ENCODE results near the gene SLC24A3.

The SLC24A3 gene

DNA sequence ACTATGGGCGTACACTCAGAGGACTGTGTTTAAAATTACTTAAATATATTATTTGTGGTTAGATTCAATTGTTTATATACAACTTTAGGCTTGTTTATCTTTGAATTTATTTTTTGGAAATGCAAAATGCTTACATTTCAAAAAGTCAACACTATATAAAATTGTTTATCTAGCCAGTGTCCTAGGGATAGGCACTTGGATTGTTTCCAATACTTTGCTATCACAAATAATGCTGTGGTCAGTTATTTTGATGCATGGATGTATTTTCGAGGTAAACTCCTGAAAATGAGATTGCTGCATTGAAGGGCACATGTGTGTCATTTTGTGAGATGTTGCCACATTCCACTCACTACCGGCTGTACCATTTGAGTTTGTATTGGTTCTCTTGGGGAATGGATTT is 213.9 kb downstream of the SLC24A3 start:
- no peak for DNase-seq (ENCODE audit: low spot score)

DNA sequence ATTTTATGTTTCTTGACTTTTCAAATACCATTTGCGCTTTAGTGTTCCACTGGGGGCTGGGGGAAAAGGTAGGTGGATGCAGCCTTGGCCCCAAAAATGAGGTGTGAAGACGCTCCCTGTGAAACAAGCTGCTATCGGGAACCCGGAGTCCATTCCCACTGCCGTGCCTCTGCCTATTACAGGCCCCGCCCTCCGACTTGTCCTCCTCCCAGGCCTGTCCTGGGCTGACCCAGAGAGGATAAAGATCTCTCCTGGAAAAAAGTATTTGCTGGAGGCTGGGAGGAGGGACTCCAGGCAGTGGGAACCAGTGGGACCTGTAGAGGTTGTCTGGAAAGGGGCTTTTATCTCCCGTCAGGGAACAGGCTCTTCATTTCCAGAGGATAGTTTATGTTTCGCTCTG is 215.0 kb downstream of the SLC24A3 start:
- DNase-seq (ENCODE audit: low spot score) = no peak

GRCh38 chr20:19427913-19428312 is 215.5 kb downstream of the SLC24A3 start:
- no peak for DNase-seq (ENCODE audit: low spot score)

GRCh38 chr20:19428324-19428723 is 215.9 kb downstream of the SLC24A3 start:
- no peak for DNase-seq (ENCODE audit: low spot score)

DNA sequence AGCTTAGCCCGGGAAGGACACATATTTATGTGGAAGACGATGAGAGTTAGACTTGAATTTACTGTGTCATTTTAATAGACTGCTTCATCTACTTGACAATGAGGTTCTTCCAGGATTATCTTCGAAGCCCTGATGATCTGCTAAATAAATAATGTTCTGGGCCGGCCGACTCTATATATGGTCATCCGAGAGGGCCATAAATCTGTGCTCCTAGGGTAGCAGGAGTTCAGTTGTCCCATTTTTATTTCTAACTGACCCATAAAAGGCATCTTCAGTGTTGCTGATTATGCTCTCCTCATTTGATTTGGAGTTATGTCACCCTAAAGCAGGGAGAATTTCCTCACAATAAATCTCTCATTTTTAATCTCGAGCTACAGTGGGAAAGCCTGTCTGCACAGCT is 217.1 kb downstream of the SLC24A3 start:
- no peak for DNase-seq (ENCODE audit: low spot score)

DNA sequence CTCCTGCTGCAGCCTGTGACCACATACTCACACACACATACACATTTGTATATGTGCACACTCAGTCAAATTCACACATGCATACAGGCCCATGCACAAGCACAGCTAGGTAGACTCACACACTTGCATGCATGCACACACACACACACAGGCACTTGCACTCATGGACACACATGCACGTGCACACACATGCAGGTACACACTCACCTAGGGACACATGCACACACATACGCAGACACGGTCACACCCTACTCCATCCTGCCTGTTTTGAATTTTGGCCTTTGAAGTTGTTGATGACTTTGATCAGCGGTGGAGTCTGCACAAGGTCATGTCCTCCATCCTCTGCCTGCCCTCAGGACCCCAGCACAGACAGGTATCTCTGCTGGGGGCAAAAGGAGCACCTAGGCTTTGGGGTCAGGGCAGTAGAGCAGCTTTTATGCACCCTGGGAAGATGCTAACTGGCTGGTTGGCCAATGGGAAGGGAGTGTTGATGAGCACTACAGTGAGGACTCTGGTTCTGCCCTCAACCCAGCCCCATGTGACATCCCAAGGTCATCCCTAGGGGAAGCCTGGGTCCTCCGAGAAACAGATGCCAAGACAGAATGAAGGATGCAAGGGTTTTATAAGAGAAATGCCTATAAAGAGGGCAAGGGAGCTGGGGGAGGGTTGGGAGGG is 218.3 kb downstream of the SLC24A3 start:
- no peak for DNase-seq (ENCODE audit: low spot score)

DNA sequence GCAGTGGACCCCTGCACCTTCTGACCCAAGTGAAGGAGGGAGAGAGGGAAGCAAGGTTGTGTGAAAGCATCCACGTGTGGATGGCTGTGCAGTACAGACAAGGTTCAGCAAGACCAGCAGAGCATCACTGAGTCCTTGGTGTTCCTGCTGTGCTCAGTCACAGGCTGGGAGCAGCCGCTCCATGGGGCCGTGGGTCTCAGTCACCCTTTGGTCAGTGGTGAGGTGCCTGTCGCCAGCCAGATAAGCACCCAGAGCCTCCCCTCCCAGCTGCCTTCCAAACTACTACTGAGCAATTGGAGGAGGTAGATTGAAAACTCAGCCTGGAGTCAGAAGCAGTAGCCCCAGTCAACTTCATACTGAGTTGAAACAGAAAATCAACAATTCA is 218.9 kb downstream of the SLC24A3 start:
- no peak for DNase-seq (ENCODE audit: low spot score)

DNA sequence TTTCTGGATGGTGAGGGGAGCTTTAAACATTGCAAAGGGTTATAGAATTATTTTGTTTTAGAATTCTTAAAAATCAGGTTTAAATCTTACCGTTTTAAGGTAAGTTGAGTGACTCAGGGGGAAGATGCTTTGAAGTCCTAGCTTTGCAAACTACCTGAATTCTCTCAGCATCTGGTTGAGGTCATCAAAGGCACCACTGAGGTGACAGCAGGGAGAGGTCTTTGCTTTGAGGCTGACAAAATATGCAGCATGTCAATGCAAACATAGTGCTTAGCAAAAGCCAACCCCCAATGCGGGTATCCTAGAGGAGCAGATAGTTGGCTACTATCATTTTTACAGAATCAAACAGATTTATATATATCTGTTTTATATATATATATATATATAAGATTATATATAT is 219.5 kb downstream of the SLC24A3 start:
- no peak for DNase-seq (ENCODE audit: low spot score)

DNA sequence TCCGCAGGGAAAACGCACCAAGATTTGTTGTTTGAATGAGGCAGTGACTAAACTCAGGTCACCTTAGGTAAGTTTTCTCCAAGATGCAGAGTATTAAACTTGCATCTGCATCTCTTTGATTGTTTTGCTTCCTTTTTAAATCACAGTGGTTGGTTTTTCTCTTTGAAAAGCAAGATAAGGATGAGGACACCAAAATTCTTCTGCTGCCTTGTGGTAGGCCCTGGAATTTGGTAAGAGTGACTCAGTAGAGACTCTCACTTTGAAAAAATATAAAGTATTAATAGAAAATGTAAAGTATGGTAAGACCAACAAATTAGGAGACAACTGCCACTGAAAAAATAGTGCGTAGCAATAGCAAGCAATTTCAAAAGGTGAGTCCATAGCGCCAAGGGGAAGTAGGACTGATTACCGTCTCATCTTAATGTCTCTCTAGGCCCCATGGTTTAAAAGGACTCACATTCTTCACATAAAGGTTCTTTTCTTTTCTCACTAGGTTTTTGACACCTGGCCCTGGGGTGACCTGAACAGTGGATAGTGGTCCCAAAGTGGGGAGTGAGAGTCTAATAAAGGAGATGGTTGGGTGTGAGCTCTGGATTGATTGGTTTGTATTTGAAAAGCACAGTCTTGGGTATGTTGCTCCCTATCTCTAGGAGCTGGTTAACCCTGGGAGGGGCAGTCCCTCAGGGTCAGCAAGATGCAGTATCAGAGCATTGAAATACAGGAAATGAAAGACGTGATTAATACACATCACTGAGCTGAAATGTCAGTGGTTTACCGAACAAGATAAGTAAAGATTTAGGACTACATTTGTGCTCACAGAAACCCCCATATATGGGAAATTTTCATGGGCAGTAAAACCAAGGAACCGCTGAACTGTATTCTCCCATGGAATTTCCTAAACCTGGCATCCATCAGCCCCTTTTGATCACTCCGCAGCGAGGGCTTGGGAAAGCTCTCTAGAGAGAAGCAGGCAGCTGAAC is 221.2 kb downstream of the SLC24A3 start:
- no peak for DNase-seq (ENCODE audit: low spot score)

DNA sequence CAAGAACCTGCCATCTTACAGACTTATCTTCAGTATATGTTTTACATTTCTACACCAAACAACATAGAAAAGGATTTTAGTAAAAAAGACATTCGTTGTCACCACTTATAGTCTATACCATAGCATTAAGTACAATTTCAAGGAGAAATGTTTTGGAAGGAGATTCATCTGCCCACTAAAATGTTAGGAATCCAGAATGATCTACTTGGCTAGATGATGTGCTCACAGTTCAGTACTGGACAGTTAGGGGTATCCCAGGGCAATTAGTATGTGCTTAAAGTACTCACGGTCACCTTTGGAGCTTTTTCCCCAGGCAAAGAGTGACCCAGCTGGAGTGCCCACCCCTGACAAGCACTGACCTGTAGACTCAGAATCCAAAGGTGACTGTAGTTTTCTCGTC is 222.9 kb downstream of the SLC24A3 start:
- no peak for DNase-seq (ENCODE audit: low spot score)

DNA sequence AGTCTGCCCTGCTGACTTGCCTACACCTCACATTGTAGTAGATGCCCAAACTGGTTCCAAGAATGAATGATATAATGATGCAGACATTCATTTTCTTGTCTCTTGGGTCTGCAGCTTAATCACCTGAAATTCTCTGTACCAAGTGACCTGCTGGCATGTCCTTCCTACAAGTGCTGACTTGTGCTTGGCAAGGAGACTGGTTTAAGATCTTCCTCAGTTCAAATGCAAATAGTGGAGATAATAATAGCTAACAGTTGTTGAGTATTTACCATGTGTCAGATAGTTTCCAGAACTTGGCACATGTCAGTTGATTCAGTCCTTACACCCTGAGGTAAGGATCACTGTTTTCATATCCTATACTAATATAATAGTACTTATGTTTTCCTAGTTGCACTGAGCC is 223.4 kb downstream of the SLC24A3 start:
- no peak for DNase-seq (ENCODE audit: low spot score)

- DNase-seq (ENCODE audit: low spot score) = no peak
Measured at GRCh38 chr20:19438488-19438887, 226.0 kb downstream of the SLC24A3 start.

- DNase-seq (ENCODE audit: low spot score) = no peak
Measured at GRCh38 chr20:19440660-19441527, 228.5 kb downstream of the SLC24A3 start.

DNA sequence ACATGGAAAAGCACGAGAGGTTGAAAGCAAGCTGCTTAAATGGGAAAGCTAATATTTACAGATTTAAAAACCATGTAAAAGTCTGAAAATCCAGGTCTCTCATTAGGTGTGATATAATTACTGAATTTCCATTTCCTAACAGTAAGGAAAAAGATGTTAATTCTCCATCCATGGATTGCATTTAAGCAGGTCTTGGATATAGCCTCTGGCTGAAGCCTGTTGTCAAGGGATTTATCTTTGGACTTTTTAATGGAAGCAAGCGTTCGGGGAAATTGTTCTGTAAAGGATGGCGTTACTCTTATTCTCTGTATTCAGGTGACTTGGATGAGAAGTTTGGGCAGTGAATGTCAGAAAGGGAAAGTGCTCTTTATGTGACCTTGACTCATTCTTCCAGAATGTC is 233.8 kb downstream of the SLC24A3 start:
- no peak for DNase-seq (ENCODE audit: low spot score)

- no peak for DNase-seq (ENCODE audit: low spot score)
Measured at GRCh38 chr20:19448632-19449031, 236.2 kb downstream of the SLC24A3 start.

- no peak for DNase-seq (ENCODE audit: low spot score)
Measured at GRCh38 chr20:19449051-19449450, 236.6 kb downstream of the SLC24A3 start.

- DNase-seq (ENCODE audit: low spot score) = no peak
Measured at GRCh38 chr20:19451231-19451922, 238.9 kb downstream of the SLC24A3 start.

DNA sequence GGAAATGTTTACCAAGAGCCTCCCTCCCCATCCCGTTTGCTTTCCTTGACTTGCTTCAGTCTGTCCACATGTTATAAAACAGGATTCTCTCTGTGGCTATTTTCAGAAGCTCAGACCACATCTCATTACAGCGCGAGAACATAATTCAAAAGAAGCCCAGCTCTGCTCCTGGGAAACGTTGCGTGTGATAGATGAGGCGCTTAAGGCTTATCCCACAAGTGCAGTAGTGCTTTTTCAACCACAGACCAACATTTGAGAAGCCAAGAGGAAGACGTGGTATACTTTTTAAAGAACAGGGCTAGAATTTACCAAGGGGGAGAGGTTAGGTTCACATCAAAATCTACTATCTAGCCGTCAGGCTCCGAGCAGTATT is 239.5 kb downstream of the SLC24A3 start:
- DNase-seq (ENCODE audit: low spot score) = no peak

DNA sequence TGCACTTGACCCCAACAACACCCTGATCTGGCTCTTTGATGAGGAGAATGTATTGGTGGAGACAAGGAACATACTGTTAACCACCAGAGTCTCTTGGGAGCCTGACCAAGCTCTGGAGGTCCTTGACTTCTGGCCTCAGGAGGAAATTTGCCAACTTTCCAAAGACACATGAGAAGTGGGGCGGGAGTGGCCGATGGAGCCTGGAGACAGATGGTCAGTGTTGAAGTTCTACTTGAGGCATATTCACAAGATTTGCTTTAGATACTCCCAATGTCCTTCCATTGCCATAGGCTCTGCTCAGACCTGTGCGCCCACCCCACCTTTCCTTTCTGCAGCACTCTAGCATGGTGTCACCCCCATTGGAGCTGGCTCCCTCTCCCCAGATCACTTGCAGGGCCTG is 241.0 kb downstream of the SLC24A3 start:
- DNase-seq (ENCODE audit: low spot score) = no peak

DNA sequence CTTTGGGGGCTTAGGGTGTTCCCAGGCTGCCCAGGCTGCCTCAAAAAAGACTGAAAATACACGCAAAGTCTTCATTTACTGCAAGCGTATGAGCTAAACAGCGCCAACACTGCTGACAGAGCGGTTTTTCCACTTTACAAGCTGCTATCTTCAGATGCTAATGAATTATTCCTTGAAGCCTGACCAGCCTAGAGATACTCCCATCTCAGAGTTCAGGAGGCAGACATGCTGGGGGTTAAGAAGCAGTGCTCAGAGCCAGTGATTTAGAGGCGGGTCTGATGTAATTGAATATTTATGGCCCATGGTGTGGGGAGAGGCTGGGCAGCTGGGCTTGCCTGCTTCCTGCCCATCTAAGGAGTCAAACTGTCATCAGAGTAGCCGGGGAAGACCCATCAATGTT is 241.4 kb downstream of the SLC24A3 start:
- no peak for DNase-seq (ENCODE audit: low spot score)

DNA sequence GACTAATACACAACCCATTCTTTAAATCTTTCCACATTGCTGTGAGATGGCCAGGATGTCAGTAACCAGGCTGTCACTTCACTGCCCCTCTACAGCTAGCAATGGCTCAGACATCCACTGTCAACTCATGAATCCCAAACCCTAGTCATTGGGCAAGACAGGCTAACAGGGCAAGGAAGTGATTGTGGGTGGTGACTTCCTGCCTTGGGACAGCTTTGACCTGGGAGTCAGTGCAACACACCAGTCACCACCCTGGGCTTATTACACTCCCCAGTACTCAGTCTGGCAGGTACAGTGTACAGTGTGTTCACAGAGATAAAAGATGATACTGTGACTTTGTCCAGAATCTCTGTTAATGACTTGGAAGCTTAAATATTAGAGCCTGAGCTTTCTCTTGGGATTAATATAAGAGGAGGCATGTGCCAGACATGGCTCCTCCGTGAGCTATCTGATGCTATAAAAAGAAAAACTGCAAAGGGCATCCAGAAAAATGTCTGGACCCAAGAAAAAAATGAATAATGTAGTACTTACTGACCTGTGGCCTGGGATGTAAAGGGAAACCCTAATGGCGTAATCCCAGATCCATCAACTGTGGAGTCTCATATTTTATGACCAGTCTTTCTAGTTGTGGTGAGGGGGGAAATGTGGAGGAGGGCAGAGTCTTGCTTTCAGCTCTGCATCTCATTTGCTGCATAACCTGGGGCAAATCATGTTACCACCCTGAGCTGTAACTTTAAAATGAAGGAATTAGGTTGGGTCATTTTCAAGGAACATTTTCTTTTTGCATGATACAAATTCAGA is 244.4 kb downstream of the SLC24A3 start:
- no peak for DNase-seq (ENCODE audit: low spot score)

Data from COLO829 (cell line).